Measurements from ENCODE around the gene XIRP1.

XIRP1 gene

GRCh38 chr3:39210078-39210477 is 17.7 kb upstream of the XIRP1 start:
- no peak for DNase-seq (ENCODE audit: low spot score)

- DNase-seq (ENCODE audit: low spot score), result no peak
Measured at GRCh38 chr3:39209329-39209970, 17.1 kb upstream of the XIRP1 start.

GRCh38 chr3:39208463-39209055 is 16.2 kb upstream of the XIRP1 start:
- no peak for DNase-seq (ENCODE audit: low spot score)

- no peak for DNase-seq (ENCODE audit: low spot score)
Measured at GRCh38 chr3:39207361-39208186, 15.2 kb upstream of the XIRP1 start.

- DNase-seq (ENCODE audit: low spot score), result no peak
Measured at GRCh38 chr3:39205919-39206516, 13.6 kb upstream of the XIRP1 start.

GRCh38 chr3:39205131-39205530 is 12.7 kb upstream of the XIRP1 start:
- no peak for DNase-seq (ENCODE audit: low spot score)

- DNase-seq (ENCODE audit: low spot score), result no peak
Measured at GRCh38 chr3:39203860-39204259, 11.5 kb upstream of the XIRP1 start.

- no peak for DNase-seq (ENCODE audit: low spot score)
Measured at GRCh38 chr3:39203402-39203801, 11.0 kb upstream of the XIRP1 start.

- DNase-seq (ENCODE audit: low spot score), result no peak
Measured at GRCh38 chr3:39202094-39202493, 9.7 kb upstream of the XIRP1 start.

- no peak for DNase-seq (ENCODE audit: low spot score)
Measured at GRCh38 chr3:39196671-39197356, 4.4 kb upstream of the XIRP1 start.

- no peak for DNase-seq (ENCODE audit: low spot score)
Measured at GRCh38 chr3:39196034-39196433, 3.6 kb upstream of the XIRP1 start.

- DNase-seq (ENCODE audit: low spot score), result no peak
Measured at GRCh38 chr3:39193391-39193790, 996 bp upstream of the XIRP1 start.

- no peak for DNase-seq (ENCODE audit: low spot score)
Measured at GRCh38 chr3:39191773-39192172, 622 bp downstream of the XIRP1 start.

GRCh38 chr3:39191111-39191510 is 1.3 kb downstream of the XIRP1 start:
- no peak for DNase-seq (ENCODE audit: low spot score)

GRCh38 chr3:39190281-39191025 is 1.9 kb downstream of the XIRP1 start:
- DNase-seq (ENCODE audit: low spot score), result no peak

- DNase-seq (ENCODE audit: low spot score), result peak; percentile 63
Measured at GRCh38 chr3:39189959-39190269, 2.5 kb downstream of the XIRP1 start.

- DNase-seq (ENCODE audit: low spot score), result no peak
Measured at GRCh38 chr3:39189150-39189958, 3.0 kb downstream of the XIRP1 start.

GRCh38 chr3:39188271-39189149 is 3.9 kb downstream of the XIRP1 start:
- DNase-seq (ENCODE audit: low spot score), result no peak

GRCh38 chr3:39187372-39188155 is 4.8 kb downstream of the XIRP1 start:
- no peak for DNase-seq (ENCODE audit: low spot score)

Measured in SK-N-DZ (cell line).